Neural cell (in vitro differentiated cells): ENCODE data around the gene SCAF4. TPM values are rescaled to one million over a fixed set of nuclear protein-coding genes. Genes with fewer than 3 reads are reported as not detected.

ENCODE experiments used
- H2AFZ ChIP-seq: fragments of 200-600, 300-800 bp; sonication (generic), shearing (Covaris generic); 2 replicates; pipeline ENCODE4 v1.6.0; 2014; ENCODE audit warnings: low read depth, mild to moderate bottlenecking, antibody characterized with exemption, low read length, moderate library complexity
- H3F3A ChIP-seq: fragments of 200-600 bp; shearing (Covaris generic); 2 replicates; pipeline ENCODE4 v1.6.1; 2016; ENCODE audit warnings: mild to moderate bottlenecking, moderate library complexity, mixed read lengths, antibody characterized with exemption, low read length; ENCODE audit not compliant: insufficient read depth, poor library complexity, severe bottlenecking
- H3K27ac ChIP-seq: fragments of 200-600, 300-800 bp; sonication (generic), shearing (Covaris generic); 2 replicates; pipeline ENCODE4 v1.5.1; 2014; ENCODE audit warnings: mild to moderate bottlenecking, low read length, moderate library complexity
- H3K27me3 ChIP-seq: fragments of 300-800, 200-600 bp; sonication (generic), shearing (Covaris generic); 2 replicates; pipeline ENCODE4 v1.6.0; 2014; ENCODE audit warnings: mild to moderate bottlenecking, low read depth, low read length, moderate library complexity; ENCODE audit not compliant: insufficient read depth
- H3K36me3 ChIP-seq: fragments of 300-800, 200-600 bp; sonication (generic), shearing (Covaris generic); 2 replicates; pipeline ENCODE4 v1.5.1; 2014; ENCODE audit warnings: mild to moderate bottlenecking, antibody characterized with exemption, low read length, moderate library complexity; ENCODE audit not compliant: insufficient read depth
- H3K4me2 ChIP-seq: fragments of 300-800, 200-600 bp; sonication (generic), shearing (Covaris generic); 2 replicates; pipeline ENCODE4 v1.6.0; 2014; ENCODE audit warnings: mild to moderate bottlenecking, low read length
- H3K4me3 ChIP-seq: fragments of 300-800, 200-600 bp; sonication (generic), shearing (Covaris generic); 2 replicates; pipeline ENCODE4 v1.5.1; 2014; ENCODE audit warnings: mild to moderate bottlenecking, low read length, moderate library complexity
- H3K79me2 ChIP-seq: fragments of 200-600 bp; shearing (Covaris generic); replicated peaks from 2 replicates; pipeline ENCODE4 v1.6.0; 2014; ENCODE audit warnings: mild to moderate bottlenecking, low read length, moderate library complexity; ENCODE audit not compliant: insufficient read depth
- H3K9ac ChIP-seq: fragments of 300-800, 200-600 bp; sonication (generic), shearing (Covaris generic); 2 replicates; pipeline ENCODE4 v1.6.1; 2016; ENCODE audit warnings: mild to moderate bottlenecking, low read length, mixed read lengths
- H3K9me2 ChIP-seq: fragments of 200-600 bp; shearing (Covaris generic); 2 replicates; pipeline ENCODE4 v1.6.1; 2016; ENCODE audit warnings: mild to moderate bottlenecking, low read length, mixed read lengths; ENCODE audit not compliant: insufficient read depth
- H3K9me3 ChIP-seq: fragments of 200-600, 300-800 bp; sonication (generic), shearing (Covaris generic); 2 replicates; pipeline ENCODE4 v1.6.1; 2016; ENCODE audit warnings: mild to moderate bottlenecking, mixed run types, low read length, moderate library complexity, mixed read lengths
- H4K20me1 ChIP-seq: fragments of 200-600 bp; shearing (Covaris generic); 2 replicates; pipeline ENCODE4 v1.6.1; 2016; ENCODE audit warnings: mild to moderate bottlenecking, mixed run types; ENCODE audit not compliant: insufficient read depth
- EP300 ChIP-seq: fragments of 450-650 bp; conservative IDR thresholded peaks from 2 replicates; pipeline ENCODE4 v1.6.1; 2014; ENCODE audit warnings: antibody characterized with exemption, mild to moderate bottlenecking, moderate library complexity; ENCODE audit not compliant: poor library complexity, severe bottlenecking
- EZH2 ChIP-seq: fragments of 200-600, 300-800 bp; shearing (Covaris generic), sonication (generic); IDR thresholded peaks from 2 replicates; pipeline ENCODE4 v1.6.1; 2014; ENCODE audit warnings: antibody characterized with exemption, low read length, borderline replicate concordance, mild to moderate bottlenecking; ENCODE audit not compliant: insufficient read depth, poor library complexity, severe bottlenecking
- MXI1 ChIP-seq: fragments of 450-650 bp; conservative IDR thresholded peaks from 2 replicates; pipeline ENCODE4 v1.6.1; 2014; ENCODE audit warnings: antibody characterized with exemption, mild to moderate bottlenecking; ENCODE audit not compliant: poor library complexity, severe bottlenecking
- POLR2AphosphoS5 ChIP-seq: IDR thresholded peaks from 2 replicates; pipeline ENCODE4 v1.6.1; 2012
- RAD21 ChIP-seq: fragments of 450-650 bp; conservative IDR thresholded peaks from 2 replicates; pipeline ENCODE4 v1.6.1; 2014; ENCODE audit warnings: antibody characterized with exemption, mild to moderate bottlenecking, moderate library complexity
- REST ChIP-seq: IDR thresholded peaks from 2 replicates; pipeline ENCODE4 v1.6.1; 2012; ENCODE audit warnings: borderline replicate concordance
- SMC3 ChIP-seq: fragments of 450-650 bp; conservative IDR thresholded peaks from 2 replicates; pipeline ENCODE4 v1.6.1; 2014; ENCODE audit warnings: antibody characterized with exemption, mild to moderate bottlenecking, moderate library complexity; ENCODE audit not compliant: poor library complexity
- TAF1 ChIP-seq: IDR thresholded peaks from 2 replicates; pipeline ENCODE4 v1.6.1; 2012; ENCODE audit warnings: low read depth
- polyA plus RNA-seq: library from polyadenylated mRNA; depleted of rRNA; stranded (reverse); fragments of >200 nt; gene quantifications from 2 replicates; pipeline ENCODE4 v1.2.3, GENCODE V29; 2014
- TF ChIP-seq, protein P1 (sequence below): fragments of 450-650 bp; IDR thresholded peaks from 2 replicates; pipeline ENCODE4 v1.5.1; 2014; ENCODE audit warnings: antibody characterized with exemption, mild to moderate bottlenecking, moderate library complexity; ENCODE audit not compliant: poor library complexity, severe bottlenecking

Gene SCAF4
- polyA plus RNA-seq, 1 donor from 2014 or later: 5.4 TPM

GRCh38 chr21:31754708-31754960 lies 22.7 kb upstream of the SCAF4 start:
- Histone ChIP-seq H3K27me3 (no peaks in the 10 kb centered on the region), H3K4me2 (no peak overlapping the region), H4K20me1 (no peaks in the 10 kb centered on the region), H2AFZ (no peak overlapping the region), H3K9ac (no peak overlapping the region), H3K9me3 (no peaks in the 10 kb centered on the region), H3K79me2 (no peaks in the 10 kb centered on the region), H3K27ac (no peak overlapping the region), H3K36me3 (no peaks in the 10 kb centered on the region), H3F3A (no peaks in the 10 kb centered on the region), H3K9me2 (no peaks in the 10 kb centered on the region), H3K4me3 (no peak overlapping the region)
- no peak for TF ChIP-seq REST
- TF ChIP-seq EP300: no peak
- TF ChIP-seq TAF1: no peak
- no peak for TF ChIP-seq EZH2
- TF ChIP-seq, protein P1, sequence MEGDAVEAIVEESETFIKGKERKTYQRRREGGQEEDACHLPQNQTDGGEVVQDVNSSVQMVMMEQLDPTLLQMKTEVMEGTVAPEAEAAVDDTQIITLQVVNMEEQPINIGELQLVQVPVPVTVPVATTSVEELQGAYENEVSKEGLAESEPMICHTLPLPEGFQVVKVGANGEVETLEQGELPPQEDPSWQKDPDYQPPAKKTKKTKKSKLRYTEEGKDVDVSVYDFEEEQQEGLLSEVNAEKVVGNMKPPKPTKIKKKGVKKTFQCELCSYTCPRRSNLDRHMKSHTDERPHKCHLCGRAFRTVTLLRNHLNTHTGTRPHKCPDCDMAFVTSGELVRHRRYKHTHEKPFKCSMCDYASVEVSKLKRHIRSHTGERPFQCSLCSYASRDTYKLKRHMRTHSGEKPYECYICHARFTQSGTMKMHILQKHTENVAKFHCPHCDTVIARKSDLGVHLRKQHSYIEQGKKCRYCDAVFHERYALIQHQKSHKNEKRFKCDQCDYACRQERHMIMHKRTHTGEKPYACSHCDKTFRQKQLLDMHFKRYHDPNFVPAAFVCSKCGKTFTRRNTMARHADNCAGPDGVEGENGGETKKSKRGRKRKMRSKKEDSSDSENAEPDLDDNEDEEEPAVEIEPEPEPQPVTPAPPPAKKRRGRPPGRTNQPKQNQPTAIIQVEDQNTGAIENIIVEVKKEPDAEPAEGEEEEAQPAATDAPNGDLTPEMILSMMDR: no peak
- TF ChIP-seq MXI1: no peak
- no peak for TF ChIP-seq RAD21
- TF ChIP-seq POLR2AphosphoS5: no peak
- no peak for TF ChIP-seq SMC3

- Histone ChIP-seq H4K20me1 (no peaks in the 10 kb centered on the region), H3F3A (no peaks in the 10 kb centered on the region), H3K9me3 (no peaks in the 10 kb centered on the region), H3K36me3 (no peaks in the 10 kb centered on the region), H3K9ac (no peak overlapping the region), H3K27ac (no peak overlapping the region), H3K4me3 (no peak overlapping the region), H3K79me2 (no peaks in the 10 kb centered on the region), H3K4me2 (no peak overlapping the region), H2AFZ (no peak overlapping the region), H3K27me3 (no peaks in the 10 kb centered on the region), H3K9me2 (no peaks in the 10 kb centered on the region)
- TF ChIP-seq TAF1 (no peak), SMC3 (no peak), EZH2 (no peak), EP300 (no peak), MXI1 (no peak), POLR2AphosphoS5 (no peak), REST (no peak), RAD21 (no peak)
- TF ChIP-seq, protein P1: no peak
These were observed 22.2 kb upstream of the SCAF4 start for GRCh38 chr21:31753949-31754707.
